DND-41 (cell line): ENCODE measurements around the gene CERS6.

Experiments
- EZH2 ChIP-seq: IDR thresholded peaks from 3 replicates; pipeline ENCODE4 v1.6.1; 2012; ENCODE audit warnings: borderline replicate concordance, low read depth, mild to moderate bottlenecking, moderate library complexity, low read length, inconsistent platforms; ENCODE audit not compliant: severe bottlenecking
- TF ChIP-seq, protein P1 (sequence below): IDR thresholded peaks from 2 replicates; pipeline ENCODE4 v1.5.1; 2012; ENCODE audit warnings: borderline replicate concordance, low read length, moderate library complexity, mild to moderate bottlenecking; ENCODE audit not compliant: poor library complexity, severe bottlenecking; ENCODE audit errors: extremely low read depth

DNA sequence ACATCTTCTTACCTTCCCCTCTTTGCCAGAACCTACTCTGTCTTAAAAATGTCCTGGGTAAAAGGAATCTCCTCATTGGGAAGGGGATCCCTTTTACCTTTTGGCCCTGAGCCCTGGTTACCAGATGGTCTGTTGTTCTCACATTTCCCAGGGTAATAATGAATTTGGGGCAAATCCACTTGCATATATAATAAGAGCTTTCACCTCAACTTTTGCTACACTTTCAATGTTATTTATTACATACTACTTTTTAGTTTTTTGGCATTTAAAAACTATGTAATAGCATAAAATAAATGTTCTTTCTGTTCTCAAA, 15.0 kb downstream of the CERS6 start:
- TF ChIP-seq EZH2: no peak
- TF ChIP-seq, protein P1, sequence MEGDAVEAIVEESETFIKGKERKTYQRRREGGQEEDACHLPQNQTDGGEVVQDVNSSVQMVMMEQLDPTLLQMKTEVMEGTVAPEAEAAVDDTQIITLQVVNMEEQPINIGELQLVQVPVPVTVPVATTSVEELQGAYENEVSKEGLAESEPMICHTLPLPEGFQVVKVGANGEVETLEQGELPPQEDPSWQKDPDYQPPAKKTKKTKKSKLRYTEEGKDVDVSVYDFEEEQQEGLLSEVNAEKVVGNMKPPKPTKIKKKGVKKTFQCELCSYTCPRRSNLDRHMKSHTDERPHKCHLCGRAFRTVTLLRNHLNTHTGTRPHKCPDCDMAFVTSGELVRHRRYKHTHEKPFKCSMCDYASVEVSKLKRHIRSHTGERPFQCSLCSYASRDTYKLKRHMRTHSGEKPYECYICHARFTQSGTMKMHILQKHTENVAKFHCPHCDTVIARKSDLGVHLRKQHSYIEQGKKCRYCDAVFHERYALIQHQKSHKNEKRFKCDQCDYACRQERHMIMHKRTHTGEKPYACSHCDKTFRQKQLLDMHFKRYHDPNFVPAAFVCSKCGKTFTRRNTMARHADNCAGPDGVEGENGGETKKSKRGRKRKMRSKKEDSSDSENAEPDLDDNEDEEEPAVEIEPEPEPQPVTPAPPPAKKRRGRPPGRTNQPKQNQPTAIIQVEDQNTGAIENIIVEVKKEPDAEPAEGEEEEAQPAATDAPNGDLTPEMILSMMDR: no peak
